ENCODE data around the gene NOVA2.

- TF ChIP-seq CTCF (conservative IDR thresholded peaks at IDR 0.05) = no peak
- TF ChIP-seq EZH2 (IDR thresholded peaks at IDR 0.05; ENCODE audit: low read depth) = no peak
Measured at GRCh38 chr19:45952686-45953505, 20.8 kb downstream of the NOVA2 start.
